ENCODE measurements around the gene C19orf44.
A peak's percentile ranks its signal among the peaks of the same experiment; 100 is the strongest.
"Not testable (repeated sequence)": the region's sequence is repeated elsewhere in the genome, so short reads cannot be mapped to it uniquely, and the experiment has no call there.

The C19orf44 gene

GRCh38 chr19:16537111-16537510 lies 40.9 kb downstream of the C19orf44 start:
- in situ Hi-C loops (cut with MboI; ENCODE audit: low pct_unique_long_range_greater_than_20kb, low sequenced_read_pairs, unreplicated experiment) = no loop called here
- no peak for TF ChIP-seq CTCF (IDR thresholded peaks at IDR 0.05; ENCODE audit: extremely low read depth, insufficient read depth, missing control alignments)
- DNase-seq (ENCODE audit: low spot score) = no peak

- in situ Hi-C loops (cut with MboI; ENCODE audit: low pct_unique_long_range_greater_than_20kb, low sequenced_read_pairs, unreplicated experiment) = no loop called here
- TF ChIP-seq CTCF (IDR thresholded peaks at IDR 0.05; ENCODE audit: extremely low read depth, insufficient read depth, missing control alignments) = no peak
- no peak for DNase-seq (ENCODE audit: low spot score)
These were observed 44.8 kb downstream of the C19orf44 start for GRCh38 chr19:16540948-16541347.

- TF ChIP-seq CTCF (IDR thresholded peaks at IDR 0.05; ENCODE audit: extremely low read depth, insufficient read depth, missing control alignments) = no peak
- in situ Hi-C loops (cut with MboI; ENCODE audit: low pct_unique_long_range_greater_than_20kb, low sequenced_read_pairs, unreplicated experiment) = no loop called here
- DNase-seq (ENCODE audit: low spot score) = peak; percentile 26
These were observed 45.4 kb downstream of the C19orf44 start for GRCh38 chr19:16541526-16542044.

GRCh38 chr19:16542045-16542909 lies 46.1 kb downstream of the C19orf44 start, which contains the start of gene CHERP:
Gene CHERP (minus strand): TSS chr19:16542437. CDS start chr19:16542378, 59 bp downstream.
- no peak for TF ChIP-seq CTCF (IDR thresholded peaks at IDR 0.05; ENCODE audit: extremely low read depth, insufficient read depth, missing control alignments)
- in situ Hi-C loops (cut with MboI; ENCODE audit: low pct_unique_long_range_greater_than_20kb, low sequenced_read_pairs, unreplicated experiment) = no loop called here
- peak; percentile 97 for DNase-seq (ENCODE audit: low spot score)

GRCh38 chr19:16542910-16543472 lies 46.8 kb downstream of the C19orf44 start:
- no peak for TF ChIP-seq CTCF (IDR thresholded peaks at IDR 0.05; ENCODE audit: extremely low read depth, insufficient read depth, missing control alignments)
- DNase-seq (ENCODE audit: low spot score) = no peak
- in situ Hi-C loops (cut with MboI; ENCODE audit: low pct_unique_long_range_greater_than_20kb, low sequenced_read_pairs, unreplicated experiment) = no loop called here

GRCh38 chr19:16543734-16544133 lies 47.5 kb downstream of the C19orf44 start:
- in situ Hi-C loops (cut with MboI; ENCODE audit: low pct_unique_long_range_greater_than_20kb, low sequenced_read_pairs, unreplicated experiment); DNase-seq (ENCODE audit: low spot score): not testable (repeated sequence)

Measured in GM13977 (cell line).